HepG2 (cell line): Measurements from ENCODE around the gene OPRL1. TPM values are rescaled to one million over a fixed set of nuclear protein-coding genes. Genes with fewer than 3 reads are reported as not detected.

Source experiments
- ATAC-seq: fragments of 200-7000 bp; cut with Tn5 transposase; 3 replicates; pipeline ENCODE4 v1.9.1; 2020; ENCODE audit warnings: mild to moderate bottlenecking, moderate library complexity
- BruUV-seq: library from RNA; stranded (reverse); fragments of 400-500 nt; replicated peaks from 2 replicates; lab custom pipeline; 2021; lab: Mats Ljungman, UMichigan
- CTCF ChIA-PET: fragments of 300-600 bp; formaldehyde crosslinking; extraction: SDS; loops from one replicate; lab custom pipeline; 2021; ENCODE audit warnings: low total read pairs, inconsistent platforms, low intra/inter-chr PET ratio; lab: Yijun Ruan, JAX
- POLR2A ChIA-PET: fragments of 350-600 bp; sonication (Branson Sonifier 250); formaldehyde crosslinking; loops from one replicate; lab custom pipeline; 2020; ENCODE audit warnings: antibody characterized with exemption, inconsistent platforms; lab: Yijun Ruan, JAX
- DNase-seq: peaks from one replicate; pipeline ENCODE4 v3.0.0-alpha.2; 2015; ENCODE audit warnings: low spot score
- FAIRE-seq: peaks from 3 replicates; lab custom pipeline; 2011; peaks lifted over from hg19 to GRCh38; lab: Jason Lieb, UNC
- H2AFZ ChIP-seq: one replicate; pipeline ENCODE4 v1.6.1; 2011; ENCODE audit warnings: low read length, inconsistent platforms
- H3K27ac ChIP-seq: fragments of 300-600 bp; 3 replicates; pipeline ENCODE4 v1.8.0; 2011; ENCODE audit warnings: mixed run types, mild to moderate bottlenecking, mixed read lengths, low read length, inconsistent platforms; ENCODE audit not compliant: insufficient read depth; ENCODE audit errors: extremely low read length
- H3K27me3 ChIP-seq, 2 experiments: fragments of 200-600 bp in 1 of 2; 2 replicates in 1 of 2; 3 replicates in 1 of 2; pipeline versions ENCODE4 v1.6.0 to v1.8.0; 2011; ENCODE audit warnings: low read length in 2 of 2, mild to moderate bottlenecking in 2 of 2, moderate library complexity in 2 of 2, inconsistent platforms in 1 of 2; ENCODE audit not compliant: insufficient read depth in 2 of 2, control insufficient read depth in 1 of 2
- H3K36me3 ChIP-seq, 2 experiments: fragments of 200-600 bp in 1 of 2; replicated peaks in 1 of 2; 2 replicates in 1 of 2; 3 replicates in 1 of 2; pipeline versions ENCODE4 v1.5.1 to v1.8.0; 2011; ENCODE audit warnings: low read length in 2 of 2, inconsistent platforms in 1 of 2; ENCODE audit not compliant: insufficient read depth in 2 of 2, control insufficient read depth in 1 of 2
- H3K4me1 ChIP-seq: 2 replicates; pipeline ENCODE4 v1.5.1; 2012; ENCODE audit warnings: low read length, inconsistent platforms; ENCODE audit not compliant: insufficient read depth
- H3K4me2 ChIP-seq: 2 replicates; pipeline ENCODE4 v1.6.0; 2011; ENCODE audit warnings: low read depth, low read length, inconsistent platforms
- H3K4me3 ChIP-seq, 3 experiments: fragments of 200-600 bp in 1 of 3; sonication (generic), shearing (Covaris generic) in 1 of 3; replicated peaks in 1 of 3; 2 replicates each; pipeline ENCODE4 v1.5.1; 2011 to 2016; ENCODE audit warnings: low read length in 3 of 3, inconsistent platforms in 2 of 3, low read depth in 2 of 3, mild to moderate bottlenecking in 2 of 3, control low read depth in 1 of 3, mixed read lengths in 1 of 3; ENCODE audit not compliant: insufficient read depth in 1 of 3
- H3K79me2 ChIP-seq: one replicate; pipeline ENCODE4 v1.6.1; 2011; ENCODE audit warnings: low read length, inconsistent platforms; ENCODE audit not compliant: insufficient read depth
- H3K9ac ChIP-seq: 2 replicates; pipeline ENCODE4 v1.6.0; 2011; ENCODE audit warnings: mild to moderate bottlenecking, low read depth, low read length, inconsistent platforms; ENCODE audit not compliant: insufficient read depth
- H3K9me3 ChIP-seq: 2 replicates; pipeline ENCODE4 v1.5.1; 2012; ENCODE audit warnings: mild to moderate bottlenecking, low read length
- H4K20me1 ChIP-seq: 2 replicates; pipeline ENCODE4 v1.6.0; 2011; ENCODE audit warnings: inconsistent platforms, mild to moderate bottlenecking, low read length, moderate library complexity; ENCODE audit not compliant: insufficient read depth
- GZF1 ChIP-seq: sonication (generic); formaldehyde crosslinking; IDR thresholded peaks from 2 replicates; pipeline ENCODE4 v1.5.1; 2020; ENCODE audit warnings: mild to moderate bottlenecking, missing genetic modification reagents
- MYPOP ChIP-seq: sonication (generic); formaldehyde crosslinking; IDR thresholded peaks from 2 replicates; pipeline ENCODE4 v1.8.1; 2023; ENCODE audit warnings: mild to moderate bottlenecking, moderate library complexity, missing genetic modification reagents
- NCOR1 ChIP-seq: fragments of 200-600 bp; sonication (generic); IDR thresholded peaks from 2 replicates; pipeline ENCODE4 v1.7.0; 2017; ENCODE audit warnings: antibody characterized with exemption, low read length, borderline replicate concordance
- PHF5A ChIP-seq: IDR thresholded peaks from one replicate; pipeline ENCODE4 v1.6.1; 2018; ENCODE audit warnings: low read depth, missing genetic modification reagents; ENCODE audit not compliant: unreplicated experiment
- PLRG1 ChIP-seq: fragments of 450-650 bp; conservative IDR thresholded peaks from 2 replicates; pipeline ENCODE4 v1.6.1; 2016
- PRPF4 ChIP-seq: fragments of 200-400 bp; formaldehyde crosslinking; IDR thresholded peaks from 2 replicates; pipeline ENCODE4 v1.6.1; 2016; ENCODE audit warnings: low read length, low read depth; ENCODE audit not compliant: poor library complexity, severe bottlenecking
- SMAD3 ChIP-seq: sonication (generic); formaldehyde crosslinking; IDR thresholded peaks from 2 replicates; pipeline ENCODE4 v1.4.0; 2020; ENCODE audit warnings: missing genetic modification reagents
- ZGPAT ChIP-seq: IDR thresholded peaks from 2 replicates; pipeline ENCODE4 v1.6.1; 2016; ENCODE audit warnings: mild to moderate bottlenecking
- ZNF7 ChIP-seq: IDR thresholded peaks from 2 replicates; pipeline ENCODE4 v1.6.1; 2016; ENCODE audit warnings: missing biosample characterization, missing genetic modification reagents
- ZNF841 ChIP-seq: sonication (generic); formaldehyde crosslinking; IDR thresholded peaks from 2 replicates; pipeline ENCODE4 v1.8.1; 2023; ENCODE audit warnings: missing genetic modification reagents, borderline replicate concordance
- ZSCAN31 ChIP-seq: sonication (generic); formaldehyde crosslinking; IDR thresholded peaks from 2 replicates; pipeline ENCODE4 v1.5.0; 2020; ENCODE audit warnings: low read depth, mild to moderate bottlenecking, missing genetic modification reagents
- WGBS: methylation state at CpG from one replicate; pipeline ENCODE4 v1.1.6; 2017; ENCODE audit warnings: low lambda C conversion rate; 5-methylcytosine and 5-hydroxymethylcytosine counted together
- in situ Hi-C: cut with HindIII; loops from 2 replicates; pipeline ENCODE4 v1.10.0; 2017; ENCODE audit warnings: low pct_unique_long_range_greater_than_20kb; ENCODE audit not compliant: extremely low pct_ligation_motif_present
- intact Hi-C: fragments of 100-400 bp; cut with micrococcal nuclease; formaldehyde crosslinking; loops from one replicate; pipeline ENCODE4 v1.10.0; 2022; ENCODE audit not compliant: unreplicated experiment
- polyA plus RNA-seq, 8 experiments: library from polyadenylated mRNA; depleted of rRNA in 3 of 8; stranded (reverse) in 7 of 8; unstranded in 1 of 8; fragments of >200 nt; fragmentation: Illumina TruSeq in 4 of 8; extraction: Trizol in 4 of 8; gene quantifications; 2 replicates each; pipeline versions ENCODE4 v1.2.1 to v1.2.3, GENCODE V29; 2011 to 2016; ENCODE audit warnings: low read depth in 4 of 8, missing spikeins in 1 of 8, mixed read lengths in 1 of 8; ENCODE audit not compliant: insufficient read depth in 1 of 8
- total RNA-seq, 5 experiments: library from RNA; depleted of rRNA; stranded (reverse); fragments of >200 nt; fragmentation: Illumina TruSeq; extraction: Trizol; gene quantifications; 2 replicates each; pipeline ENCODE4 v1.2.3, GENCODE V29; 2016; ENCODE audit warnings: low read depth in 1 of 5

Gene OPRL1
- total and polyA plus RNA-seq, 2 of the 13 experiments (the other 11 are each of a cell fraction or from before 2014, with no cell fraction given) = 0.35 to 0.71 TPM

GRCh38 chr20:64075556-64075955 is 4.3 kb upstream of the OPRL1 start:
- no peak for TF ChIP-seq MYPOP (CRISPR knock-in tag)
- no peak for TF ChIP-seq ZNF841 (CRISPR knock-in tag)
- no peak for TF ChIP-seq ZSCAN31
- TF ChIP-seq PRPF4 = no peak
- no peak for TF ChIP-seq ZNF7
- no peak for TF ChIP-seq SMAD3 (CRISPR knock-in tag)
- no peak for TF ChIP-seq GZF1 (CRISPR knock-in tag)
- no peak for TF ChIP-seq ZGPAT (CRISPR knock-in tag)
- no peak for TF ChIP-seq PLRG1
- TF ChIP-seq PHF5A (CRISPR knock-in tag) = no peak
- no peak for TF ChIP-seq NCOR1
- TF ChIP-seq, all 625 proteins: peak for 0
- Histone ChIP-seq H3K36me3 (no peaks in the 10 kb centered on the region), H4K20me1 (no peaks in the 10 kb centered on the region), H3K27me3 (no peaks in the 10 kb centered on the region), H3K9ac (no peak overlapping the region), H2AFZ (no peak overlapping the region), H3K4me1 (peaks cover 22% of the 10 kb centered on the region), H3K4me3 (no peak overlapping the region), H3K27ac (no peak overlapping the region), H3K4me2 (no peak overlapping the region), H3K9me3 (no peaks in the 10 kb centered on the region), H3K79me2 (no peaks in the 10 kb centered on the region)
- no peak for FAIRE-seq
- 89% methylated on average over 12 of the region's 12 CpGs for WGBS
- ChIA-PET POLR2A (no interaction called here), CTCF (no interaction called here)
- no peak for DNase-seq
- in situ Hi-C loops (no loop called here), intact Hi-C loops (no loop called here)
- no peak for ATAC-seq
- no TSS peak for BruUV-seq
